IMR-90 (cell line): ENCODE results near the gene SYTL3. TPM values are rescaled to one million over a fixed set of nuclear protein-coding genes. Genes with fewer than 3 reads are reported as not detected.

ENCODE experiments used
- ATAC-seq: fragments of 200-7000 bp; cut with Tn5 transposase; 2 replicates; pipeline ENCODE4 v1.9.1; 2020; ENCODE audit warnings: low read depth, mild to moderate bottlenecking, moderate library complexity
- BruUV-seq: library from RNA; stranded (reverse); fragments of 400-500 nt; replicated peaks from 2 replicates; lab custom pipeline; 2021; lab: Mats Ljungman, UMichigan
- CTCF ChIA-PET: fragments of 300-600 bp; formaldehyde crosslinking; extraction: SDS; loops from one replicate; lab custom pipeline; 2021; ENCODE audit warnings: antibody characterized with exemption; lab: Yijun Ruan, JAX
- POLR2A ChIA-PET: fragments of 300-600 bp; sonication (Branson Sonifier 250); formaldehyde crosslinking; loops from one replicate; lab custom pipeline; 2022; ENCODE audit warnings: antibody characterized with exemption; ENCODE audit not compliant: unreplicated experiment; lab: Charles Lee
- DNase-seq: peaks from one replicate; pipeline ENCODE4 v3.0.0; 2013
- H2AFZ ChIP-seq: replicated peaks from 2 replicates; pipeline ENCODE3; 2013; ENCODE audit warnings: low read length, mild to moderate bottlenecking; ENCODE audit not compliant: poor library complexity
- H2AK5ac ChIP-seq: 2 replicates; pipeline ENCODE4 v1.6.1; 2013; ENCODE audit warnings: low read depth, low read length, inconsistent platforms
- H2AK9ac ChIP-seq: replicated peaks from 2 replicates; pipeline ENCODE3; 2013; ENCODE audit warnings: mild to moderate bottlenecking, low read depth, low read length, moderate library complexity; ENCODE audit not compliant: poor library complexity
- H2BK120ac ChIP-seq: 2 replicates; pipeline ENCODE4 v1.6.1; 2013; ENCODE audit warnings: low read depth, low read length, inconsistent platforms
- H2BK15ac ChIP-seq: 3 replicates; pipeline ENCODE4 v1.6.1; 2013; ENCODE audit warnings: low read depth, low read length, inconsistent platforms
- H2BK20ac ChIP-seq: 2 replicates; pipeline ENCODE4 v1.6.1; 2013; ENCODE audit warnings: low read depth, mild to moderate bottlenecking, inconsistent platforms, low read length, moderate library complexity
- H2BK5ac ChIP-seq: 2 replicates; pipeline ENCODE4 v1.6.1; 2013; ENCODE audit warnings: mild to moderate bottlenecking, low read depth, low read length, inconsistent platforms; ENCODE audit not compliant: poor library complexity, severe bottlenecking
- H3K14ac ChIP-seq: replicated peaks from 2 replicates; pipeline ENCODE4 v1.6.1; 2013; ENCODE audit warnings: low read depth, low read length, inconsistent platforms
- H3K18ac ChIP-seq: 2 replicates; pipeline ENCODE4 v1.6.1; 2013; ENCODE audit warnings: low read depth, low read length, control low read depth
- H3K23ac ChIP-seq: 2 replicates; pipeline ENCODE4 v1.6.1; 2013; ENCODE audit warnings: low read depth, low read length, inconsistent platforms
- H3K27ac ChIP-seq: 2 replicates; pipeline ENCODE4 v1.5.1; 2013; ENCODE audit warnings: mild to moderate bottlenecking, control low read depth, low read length; ENCODE audit not compliant: insufficient read depth
- H3K27me3 ChIP-seq: 2 replicates; pipeline ENCODE4 v1.6.1; 2013; ENCODE audit warnings: low read length; ENCODE audit not compliant: control insufficient read depth, insufficient read depth
- H3K36me3 ChIP-seq: 2 replicates; pipeline ENCODE4 v1.6.1; 2013; ENCODE audit warnings: low read length, mixed read lengths; ENCODE audit not compliant: control insufficient read depth, insufficient read depth
- H3K4ac ChIP-seq: 2 replicates; pipeline ENCODE4 v1.6.1; 2013; ENCODE audit warnings: low read depth, low read length, inconsistent platforms
- H3K4me1 ChIP-seq: 2 replicates; pipeline ENCODE4 v1.6.1; 2013; ENCODE audit warnings: low read length, mixed read lengths; ENCODE audit not compliant: control insufficient read depth, insufficient read depth
- H3K4me2 ChIP-seq: 2 replicates; pipeline ENCODE4 v1.6.1; 2013; ENCODE audit warnings: low read depth, mild to moderate bottlenecking, control low read depth, low read length, moderate library complexity
- H3K4me3 ChIP-seq: 2 replicates; pipeline ENCODE4 v1.5.1; 2013; ENCODE audit warnings: low read depth, mild to moderate bottlenecking, control low read depth, low read length, moderate library complexity; ENCODE audit not compliant: insufficient read depth
- H3K56ac ChIP-seq: 2 replicates; pipeline ENCODE4 v1.6.1; 2013; ENCODE audit warnings: low read length, inconsistent platforms; ENCODE audit not compliant: insufficient read depth; ENCODE audit errors: extremely low read depth
- H3K79me1 ChIP-seq, 2 experiments: 2 replicates each; pipeline ENCODE4 v1.6.1; 2013; ENCODE audit warnings: low read length in 2 of 2, inconsistent platforms in 1 of 2, low read depth in 1 of 2
- H3K9ac ChIP-seq: 2 replicates; pipeline ENCODE4 v1.6.1; 2013; ENCODE audit warnings: low read depth, low read length, control low read depth
- H3K9me1 ChIP-seq: 2 replicates; pipeline ENCODE4 v1.6.1; 2013; ENCODE audit warnings: low read length, inconsistent platforms; ENCODE audit not compliant: insufficient read depth
- H3K9me3 ChIP-seq: 2 replicates; pipeline ENCODE4 v1.6.1; 2013; ENCODE audit warnings: low read length; ENCODE audit not compliant: control insufficient read depth, insufficient read depth
- H4K20me1 ChIP-seq: 2 replicates; pipeline ENCODE4 v1.6.1; 2013; ENCODE audit warnings: low read length, inconsistent platforms; ENCODE audit not compliant: insufficient read depth
- H4K5ac ChIP-seq: 2 replicates; pipeline ENCODE4 v1.6.1; 2013; ENCODE audit warnings: mild to moderate bottlenecking, low read depth, low read length, control low read depth
- H4K8ac ChIP-seq, 2 experiments: 2 replicates each; pipeline ENCODE4 v1.6.1; 2013; ENCODE audit warnings: low read depth in 2 of 2, low read length in 2 of 2, control low read depth in 1 of 2, inconsistent platforms in 1 of 2
- H4K91ac ChIP-seq: 2 replicates; pipeline ENCODE4 v1.6.1; 2013; ENCODE audit warnings: low read depth, low read length, inconsistent platforms; ENCODE audit not compliant: insufficient read depth
- BHLHE40 ChIP-seq: fragments of 150-350 bp; IDR thresholded peaks from 2 replicates; pipeline ENCODE4 v1.6.1; 2016; ENCODE audit warnings: mild to moderate bottlenecking, low read depth, low read length
- CEBPB ChIP-seq: IDR thresholded peaks from 2 replicates; pipeline ENCODE4 v1.6.1; 2012; ENCODE audit warnings: low read depth, low read length, improper control_type of control experiment
- CHD1 ChIP-seq: IDR thresholded peaks from 2 replicates; pipeline ENCODE4 v1.6.1; 2012; ENCODE audit warnings: low read depth, low read length, improper control_type of control experiment
- FOS ChIP-seq: fragments of 150-350 bp; IDR thresholded peaks from 2 replicates; pipeline ENCODE4 v1.6.1; 2016; ENCODE audit warnings: low read depth, low read length
- MAFK ChIP-seq: IDR thresholded peaks from 2 replicates; pipeline ENCODE4 v1.6.1; 2012; ENCODE audit warnings: low read depth, low read length, improper control_type of control experiment
- MAZ ChIP-seq: IDR thresholded peaks from 2 replicates; pipeline ENCODE4 v1.6.1; 2012; ENCODE audit warnings: low read depth, mild to moderate bottlenecking, low read length, improper control_type of control experiment, moderate library complexity, borderline replicate concordance
- MXI1 ChIP-seq: IDR thresholded peaks from 2 replicates; pipeline ENCODE4 v1.6.1; 2012; ENCODE audit warnings: low read depth, mild to moderate bottlenecking, low read length, moderate library complexity, borderline replicate concordance
- NFE2L2 ChIP-seq: fragments of 150-350 bp; IDR thresholded peaks from 2 replicates; pipeline ENCODE4 v1.6.1; 2016; ENCODE audit warnings: low read depth, mild to moderate bottlenecking, low read length
- POLR2A ChIP-seq: IDR thresholded peaks from 2 replicates; pipeline ENCODE4 v1.6.1; 2012; ENCODE audit warnings: mild to moderate bottlenecking, low read depth, low read length
- RAD21 ChIP-seq: IDR thresholded peaks from 2 replicates; pipeline ENCODE4 v1.6.1; 2012; ENCODE audit warnings: low read length, improper control_type of control experiment
- RCOR1 ChIP-seq: IDR thresholded peaks from 2 replicates; pipeline ENCODE4 v1.6.1; 2012; ENCODE audit warnings: mild to moderate bottlenecking, low read length, improper control_type of control experiment; ENCODE audit not compliant: insufficient replicate concordance
- RFX5 ChIP-seq: IDR thresholded peaks from 2 replicates; pipeline ENCODE4 v1.8.0; 2012; ENCODE audit warnings: low read depth, mild to moderate bottlenecking, low read length, moderate library complexity
- SMC3 ChIP-seq: fragments of 150-350 bp; IDR thresholded peaks from 2 replicates; pipeline ENCODE4 v1.6.1; 2016; ENCODE audit warnings: low read depth, mild to moderate bottlenecking, antibody characterized with exemption, low read length, moderate library complexity
- WGBS, 2 experiments: methylation state at CpG; one replicate each; pipeline versions ENCODE4 v1.1.5 to v1.1.7; 2013; ENCODE audit warnings: missing lambda C conversion rate in 2 of 2; ENCODE audit not compliant: insufficient read length in 1 of 2; ENCODE audit errors: extremely low coverage in 2 of 2; 5-methylcytosine and 5-hydroxymethylcytosine counted together
- dilution Hi-C: fragments of 300-500 bp; cut with HindIII; formaldehyde crosslinking; loops from one replicate; pipeline ENCODE4 v1.14.3; 2018; ENCODE audit warnings: low sequenced_read_pairs; ENCODE audit not compliant: unreplicated experiment
- in situ Hi-C: fragments of 300-500 bp; cut with MboI; formaldehyde crosslinking; loops from 3 replicates; pipeline ENCODE4 v1.14.3; 2019; ENCODE audit warnings: low sequenced_read_pairs, inconsistent platforms, mixed read lengths
- intact Hi-C: fragments of 100-400 bp; cut with micrococcal nuclease; formaldehyde crosslinking; loops from 2 replicates; pipeline ENCODE4 v1.10.0; 2022
- polyA plus RNA-seq, 3 experiments: library from polyadenylated mRNA; depleted of rRNA; stranded (reverse); fragments of >200 nt; gene quantifications; 2 replicates each; pipeline ENCODE4 v1.2.3, GENCODE V29; 2012; ENCODE audit warnings: low replicate concordance in 1 of 3
- total RNA-seq: library from RNA; depleted of rRNA; stranded (reverse); fragments of >200 nt; gene quantifications from 2 replicates; pipeline ENCODE4 v1.2.3, GENCODE V29; 2012
- TF ChIP-seq, protein P1 (sequence below): fragments of 150-350 bp; IDR thresholded peaks from 2 replicates; pipeline ENCODE4 v1.6.1; 2017; ENCODE audit warnings: mild to moderate bottlenecking, antibody characterized with exemption, low read length, low read depth
- TF ChIP-seq, protein P2 (sequence below): conservative IDR thresholded peaks from 2 replicates; pipeline ENCODE4 v1.5.1; 2012; ENCODE audit warnings: mild to moderate bottlenecking, low read depth, low read length, improper control_type of control experiment
- TF ChIP-seq, protein P3 (sequence below): fragments of 150-350 bp; IDR thresholded peaks from 2 replicates; pipeline ENCODE4 v1.6.1; 2016; ENCODE audit warnings: low read depth, mild to moderate bottlenecking, low read length, moderate library complexity, borderline replicate concordance

The SYTL3 gene
- total and polyA plus RNA-seq, 2 of the 4 experiments (the other 2 are of a cell fraction) = 2.9 to 4.3 TPM

DNA sequence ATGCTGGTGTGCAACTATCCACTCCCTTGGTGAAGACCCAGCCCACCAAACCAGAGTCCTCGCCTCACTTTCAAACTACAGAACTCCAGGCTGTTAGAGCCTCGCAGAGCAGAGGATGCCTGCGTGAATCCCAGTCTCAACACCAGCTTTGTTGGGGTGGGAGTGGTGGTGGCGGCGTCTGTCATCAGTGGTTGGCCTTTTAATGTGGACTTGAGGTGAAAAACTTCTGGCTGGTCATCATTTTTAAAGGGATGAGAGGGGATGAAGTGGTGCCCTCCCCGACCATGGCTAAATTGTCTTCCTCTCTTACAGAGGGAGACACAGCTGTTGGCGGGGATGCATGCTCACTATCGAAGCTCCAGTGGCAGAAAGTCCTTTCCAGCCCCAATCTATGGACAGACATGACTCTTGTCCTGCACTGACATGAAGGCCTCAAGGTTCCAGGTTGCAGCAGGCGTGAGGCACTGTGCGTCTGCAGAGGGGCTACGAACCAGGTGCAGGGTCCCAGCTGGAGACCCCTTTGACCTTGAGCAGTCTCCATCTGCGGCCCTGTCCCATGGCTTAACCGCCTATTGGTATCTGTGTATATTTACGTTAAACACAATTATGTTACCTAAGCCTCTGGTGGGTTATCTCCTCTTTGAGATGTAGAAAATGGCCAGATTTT, 114.5 kb downstream of the SYTL3 start:
- DNase-seq (no peak), ATAC-seq (no peak)
- H4K8ac ChIP-seq = no peak overlapping the region
- no peak overlapping the region for H2AK9ac ChIP-seq
- H3K79me1 ChIP-seq = no peaks in the 10 kb centered on the region
- ChIA-PET CTCF (no interaction called here), POLR2A (no interaction called here)
- no peak overlapping the region for H3K23ac ChIP-seq
- no peak overlapping the region for H2BK120ac ChIP-seq
- in situ Hi-C loops = no loop called here
- no peaks in the 10 kb centered on the region for H3K4me1 ChIP-seq
- H4K91ac ChIP-seq = no peak overlapping the region
- H3K27ac ChIP-seq = no peak overlapping the region
- H4K20me1 ChIP-seq = no peaks in the 10 kb centered on the region; the same call in 1 of the 2 replicates
- no peak overlapping the region for H2BK20ac ChIP-seq
- TF ChIP-seq POLR2A (no peak), CHD1 (no peak), MAZ (no peak), CEBPB (no peak), RAD21 (no peak), BHLHE40 (no peak), NFE2L2 (no peak), SMC3 (no peak), RCOR1 (no peak), FOS (no peak), MXI1 (no peak), MAFK (no peak), RFX5 (no peak)
- TF ChIP-seq, protein P1, sequence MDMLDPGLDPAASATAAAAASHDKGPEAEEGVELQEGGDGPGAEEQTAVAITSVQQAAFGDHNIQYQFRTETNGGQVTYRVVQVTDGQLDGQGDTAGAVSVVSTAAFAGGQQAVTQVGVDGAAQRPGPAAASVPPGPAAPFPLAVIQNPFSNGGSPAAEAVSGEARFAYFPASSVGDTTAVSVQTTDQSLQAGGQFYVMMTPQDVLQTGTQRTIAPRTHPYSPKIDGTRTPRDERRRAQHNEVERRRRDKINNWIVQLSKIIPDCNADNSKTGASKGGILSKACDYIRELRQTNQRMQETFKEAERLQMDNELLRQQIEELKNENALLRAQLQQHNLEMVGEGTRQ = no peak
- TF ChIP-seq, protein P2, sequence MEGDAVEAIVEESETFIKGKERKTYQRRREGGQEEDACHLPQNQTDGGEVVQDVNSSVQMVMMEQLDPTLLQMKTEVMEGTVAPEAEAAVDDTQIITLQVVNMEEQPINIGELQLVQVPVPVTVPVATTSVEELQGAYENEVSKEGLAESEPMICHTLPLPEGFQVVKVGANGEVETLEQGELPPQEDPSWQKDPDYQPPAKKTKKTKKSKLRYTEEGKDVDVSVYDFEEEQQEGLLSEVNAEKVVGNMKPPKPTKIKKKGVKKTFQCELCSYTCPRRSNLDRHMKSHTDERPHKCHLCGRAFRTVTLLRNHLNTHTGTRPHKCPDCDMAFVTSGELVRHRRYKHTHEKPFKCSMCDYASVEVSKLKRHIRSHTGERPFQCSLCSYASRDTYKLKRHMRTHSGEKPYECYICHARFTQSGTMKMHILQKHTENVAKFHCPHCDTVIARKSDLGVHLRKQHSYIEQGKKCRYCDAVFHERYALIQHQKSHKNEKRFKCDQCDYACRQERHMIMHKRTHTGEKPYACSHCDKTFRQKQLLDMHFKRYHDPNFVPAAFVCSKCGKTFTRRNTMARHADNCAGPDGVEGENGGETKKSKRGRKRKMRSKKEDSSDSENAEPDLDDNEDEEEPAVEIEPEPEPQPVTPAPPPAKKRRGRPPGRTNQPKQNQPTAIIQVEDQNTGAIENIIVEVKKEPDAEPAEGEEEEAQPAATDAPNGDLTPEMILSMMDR = no peak
- TF ChIP-seq, protein P3, sequence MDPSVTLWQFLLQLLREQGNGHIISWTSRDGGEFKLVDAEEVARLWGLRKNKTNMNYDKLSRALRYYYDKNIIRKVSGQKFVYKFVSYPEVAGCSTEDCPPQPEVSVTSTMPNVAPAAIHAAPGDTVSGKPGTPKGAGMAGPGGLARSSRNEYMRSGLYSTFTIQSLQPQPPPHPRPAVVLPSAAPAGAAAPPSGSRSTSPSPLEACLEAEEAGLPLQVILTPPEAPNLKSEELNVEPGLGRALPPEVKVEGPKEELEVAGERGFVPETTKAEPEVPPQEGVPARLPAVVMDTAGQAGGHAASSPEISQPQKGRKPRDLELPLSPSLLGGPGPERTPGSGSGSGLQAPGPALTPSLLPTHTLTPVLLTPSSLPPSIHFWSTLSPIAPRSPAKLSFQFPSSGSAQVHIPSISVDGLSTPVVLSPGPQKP = no peak
- no peak overlapping the region for H3K4ac ChIP-seq
- H3K56ac ChIP-seq = no peak overlapping the region
- H3K9ac ChIP-seq = no peak overlapping the region
- H3K9me3 ChIP-seq = no peaks in the 10 kb centered on the region
- peaks cover 38% of the 10 kb centered on the region for H3K36me3 ChIP-seq
- intact Hi-C loops = no loop called here
- no peak overlapping the region for H3K4me3 ChIP-seq
- H2BK5ac ChIP-seq = no peak overlapping the region
- H3K18ac ChIP-seq = no peak overlapping the region
- H4K5ac ChIP-seq = no peak overlapping the region
- no peak overlapping the region for H2AK5ac ChIP-seq
- H2AFZ ChIP-seq = no peak overlapping the region
- dilution Hi-C loops = no loop called here
- H3K27me3 ChIP-seq = no peaks in the 10 kb centered on the region
- H3K14ac ChIP-seq = no peak overlapping the region
- H3K4me2 ChIP-seq = no peak overlapping the region
- peaks cover 5% of the 10 kb centered on the region; the same call in 1 of the 2 replicates for H3K9me1 ChIP-seq
- no peak overlapping the region for H2BK15ac ChIP-seq
- no TSS peak for BruUV-seq
- WGBS, 2 experiments = 92% methylated on average over 5 of the region's 14 CpGs; no CpG with 5 or more reads in 1 of the 2 experiments
